Liver (tissue), 9 donors: ENCODE measurements around the gene OPRL1. TPM values are rescaled to one million over a fixed set of nuclear protein-coding genes. Genes with fewer than 3 reads are reported as not detected.

Experiments used
- DNase-seq: peaks from one replicate; pipeline ENCODE4 v3.0.0-alpha.2; 2017; ENCODE audit warnings: low spot score
- H3K27ac ChIP-seq, 2 donors: one replicate each; pipeline ENCODE4 v1.7.0; 2013; ENCODE audit warnings: inconsistent platforms in 2 of 2, low read length in 2 of 2, control low read depth in 1 of 2, low read depth in 1 of 2, mild to moderate bottlenecking in 1 of 2
- H3K27me3 ChIP-seq, 4 donors: one replicate each; pipeline versions ENCODE4 v1.6.1 to v1.7.0; 2013; ENCODE audit warnings: low read length in 3 of 4, inconsistent platforms in 1 of 4, mild to moderate bottlenecking in 1 of 4, moderate library complexity in 1 of 4; ENCODE audit not compliant: control insufficient read depth in 4 of 4, insufficient read depth in 4 of 4
- H3K36me3 ChIP-seq, 4 donors: one replicate each; pipeline versions ENCODE4 v1.6.1 to v1.7.0; 2013; ENCODE audit warnings: low read length in 3 of 4, mild to moderate bottlenecking in 3 of 4, low read depth in 1 of 4, moderate library complexity in 1 of 4; ENCODE audit not compliant: control insufficient read depth in 4 of 4, insufficient read depth in 3 of 4
- H3K4me1 ChIP-seq, 4 donors: one replicate each; pipeline versions ENCODE4 v1.6.1 to v1.7.0; 2013; ENCODE audit warnings: low read length in 3 of 4, mild to moderate bottlenecking in 3 of 4, moderate library complexity in 1 of 4; ENCODE audit not compliant: control insufficient read depth in 4 of 4, insufficient read depth in 4 of 4
- H3K4me3 ChIP-seq, 3 donors: one replicate each; pipeline versions ENCODE4 v1.6.1 to v1.7.0; 2013; ENCODE audit warnings: low read length in 3 of 3, control low read depth in 1 of 3, low read depth in 1 of 3, mild to moderate bottlenecking in 1 of 3
- H3K9ac ChIP-seq, 2 donors: one replicate each; pipeline ENCODE4 v1.7.0; 2013; ENCODE audit warnings: low read length in 2 of 2, mild to moderate bottlenecking in 2 of 2, moderate library complexity in 2 of 2, control low read depth in 1 of 2, low read depth in 1 of 2
- H3K9me3 ChIP-seq, 4 donors: one replicate each; pipeline versions ENCODE4 v1.6.1 to v1.7.0; 2013; ENCODE audit warnings: low read length in 3 of 4; ENCODE audit not compliant: control insufficient read depth in 4 of 4
- CTCF ChIP-seq: fragments of 150-350 bp; IDR thresholded peaks from 2 replicates; pipeline ENCODE4 v1.5.1; 2017; ENCODE audit warnings: improper control_type of control experiment, low read depth, low read length; ENCODE audit not compliant: missing input control
- FOXA1 ChIP-seq: IDR thresholded peaks from 2 replicates; pipeline ENCODE4 v1.6.1; 2016; ENCODE audit warnings: antibody characterized with exemption
- FOXA2 ChIP-seq: IDR thresholded peaks from 2 replicates; pipeline ENCODE4 v1.6.1; 2016; ENCODE audit warnings: antibody characterized with exemption
- GABPA ChIP-seq, 2 donors: IDR thresholded peaks in 1 of 2; conservative IDR thresholded peaks in 1 of 2; 2 replicates each; pipeline ENCODE4 v1.6.1; 2016; ENCODE audit warnings: antibody characterized with exemption in 2 of 2, mild to moderate bottlenecking in 1 of 2, moderate library complexity in 1 of 2
- HNF4A ChIP-seq, 2 donors: conservative IDR thresholded peaks; 2 replicates each; pipeline ENCODE4 v1.6.1; 2016; ENCODE audit warnings: antibody characterized with exemption in 2 of 2, mild to moderate bottlenecking in 2 of 2
- HNF4G ChIP-seq: IDR thresholded peaks from 2 replicates; pipeline ENCODE4 v1.6.1; 2016; ENCODE audit warnings: antibody characterized with exemption
- JUND ChIP-seq, 2 donors: IDR thresholded peaks; 2 replicates each; pipeline ENCODE4 v1.6.1; 2016; ENCODE audit warnings: antibody characterized with exemption in 2 of 2
- MAX ChIP-seq: IDR thresholded peaks from 2 replicates; pipeline ENCODE4 v1.6.1; 2016; ENCODE audit warnings: antibody characterized with exemption
- NR2F2 ChIP-seq: IDR thresholded peaks from 2 replicates; pipeline ENCODE4 v1.6.1; 2016; ENCODE audit warnings: antibody characterized with exemption
- RAD21 ChIP-seq, 2 donors: IDR thresholded peaks; 2 replicates each; pipeline ENCODE4 v1.6.1; 2016; ENCODE audit warnings: antibody characterized with exemption in 2 of 2, mild to moderate bottlenecking in 2 of 2
- REST ChIP-seq: IDR thresholded peaks from 2 replicates; pipeline ENCODE4 v1.6.1; 2016; ENCODE audit warnings: antibody characterized with exemption, mild to moderate bottlenecking
- SP1 ChIP-seq: IDR thresholded peaks from 2 replicates; pipeline ENCODE4 v1.6.1; 2018; ENCODE audit warnings: antibody characterized with exemption, mild to moderate bottlenecking
- YY1 ChIP-seq: IDR thresholded peaks from 2 replicates; pipeline ENCODE4 v1.6.1; 2016; ENCODE audit warnings: antibody characterized with exemption, mild to moderate bottlenecking
- ZBTB33 ChIP-seq: IDR thresholded peaks from 2 replicates; pipeline ENCODE4 v1.6.1; 2016; ENCODE audit warnings: antibody characterized with exemption
- WGBS: extraction: QIAGEN DNeasy Blood & Tissue Kit; methylation state at CpG from one replicate; pipeline ENCODE4 v1.1.7; 2013; 5-methylcytosine and 5-hydroxymethylcytosine counted together
- polyA plus RNA-seq, 2 donors: library from polyadenylated mRNA; stranded (reverse) in 1 of 2; unstranded in 1 of 2; fragments of 200-250 nt in 1 of 2; fragments of >200 nt in 1 of 2; fragmentation: Nextera tagmentation in 1 of 2; extraction: Ambion mirVana in 1 of 2; gene quantifications; one replicate each; pipeline versions ENCODE4 v1.2.1 to v1.2.3, GENCODE V29; 2013 to 2015
- total RNA-seq, 2 donors: library from RNA; depleted of rRNA; stranded (reverse); fragments of >200 nt; gene quantifications; one replicate each; pipeline ENCODE4 v1.2.3, GENCODE V29; 2014
- donor health status: healthy.
- donor health status: healthy.
- donor health status: healthy.
- donor health status: healthy.
- donor health status: healthy.

OPRL1 gene
- total and polyA plus RNA-seq, 4 donors, result 0.04 to 0.79 (median 0.35) TPM

GRCh38 chr20:64051561-64052325 is 28.1 kb upstream of the OPRL1 start:
- no peak for DNase-seq
- 62% methylated on average over 15 of the region's 15 CpGs for WGBS
- Histone ChIP-seq H3K9me3 (no peaks in the 10 kb centered on the region), H3K36me3 (no peaks in the 10 kb centered on the region), H3K4me3 (no peak overlapping the region), H3K9ac (no peak overlapping the region), H3K4me1 (peaks cover 0 to 11% (median 2%) of the 10 kb centered on the region in 4 donors), H3K27ac (peak overlapping the region; percentile 38 to 54), H3K27me3 (peaks cover 0 to 11% (median 3%) of the 10 kb centered on the region in 4 donors)
- TF ChIP-seq YY1 (no peak), HNF4G (no peak), ZBTB33 (no peak), FOXA2 (no peak), CTCF (no peak), MAX (no peak), NR2F2 (no peak), JUND (IDR thresholded peaks at IDR 0.05) (no peak), REST (no peak)

GRCh38 chr20:64052326-64052722 is 27.6 kb upstream of the OPRL1 start:
- no peak for TF ChIP-seq FOXA1
- no peak for TF ChIP-seq RAD21 (IDR thresholded peaks at IDR 0.05)
- TF ChIP-seq HNF4A (conservative IDR thresholded peaks at IDR 0.05), result no peak
- no peak for TF ChIP-seq SP1
- TF ChIP-seq YY1, result no peak
- no peak for TF ChIP-seq GABPA (IDR thresholded peaks at IDR 0.05 in 1 of 2, conservative IDR thresholded peaks at IDR 0.05 in 1 of 2)
- TF ChIP-seq MAX, result no peak
- Histone ChIP-seq H3K36me3 (no peaks in the 10 kb centered on the region), H3K27me3 (peaks cover 0 to 11% (median 1%) of the 10 kb centered on the region in 4 donors), H3K9me3 (no peaks in the 10 kb centered on the region), H3K9ac (no peak overlapping the region), H3K4me3 (no peak overlapping the region), H3K27ac (peak overlapping the region; percentile 9 to 54), H3K4me1 (peaks cover 0 to 14% (median 2%) of the 10 kb centered on the region in 4 donors)
- WGBS, result 86% methylated on average over 10 of the region's 10 CpGs
- DNase-seq, result no peak
